Right lung (tissue), 5 donors: Measurements from ENCODE around the gene METTL13. TPM values are rescaled to one million over a fixed set of nuclear protein-coding genes. Genes with fewer than 3 reads are reported as not detected.
A peak's percentile ranks its signal among the peaks of the same experiment; 100 is the strongest.

Experiments used
- DNase-seq, 2 donors: peaks; one replicate each; pipeline ENCODE4 v3.0.0-alpha.2; 2013
- polyA plus RNA-seq, 5 donors: library from polyadenylated mRNA; unstranded; fragments of 120-200 nt; gene quantifications; one replicate each; pipeline versions ENCODE4 v1.2.1 to v1.2.3, GENCODE V29; 2013; ENCODE audit warnings: inconsistent platforms in 1 of 5, low replicate concordance in 1 of 5; ENCODE audit not compliant: insufficient read length in 5 of 5, insufficient read depth in 1 of 5

The METTL13 gene
- polyA plus RNA-seq, 5 donors: 32.8 to 37.4 (median 36.8) TPM

DNA sequence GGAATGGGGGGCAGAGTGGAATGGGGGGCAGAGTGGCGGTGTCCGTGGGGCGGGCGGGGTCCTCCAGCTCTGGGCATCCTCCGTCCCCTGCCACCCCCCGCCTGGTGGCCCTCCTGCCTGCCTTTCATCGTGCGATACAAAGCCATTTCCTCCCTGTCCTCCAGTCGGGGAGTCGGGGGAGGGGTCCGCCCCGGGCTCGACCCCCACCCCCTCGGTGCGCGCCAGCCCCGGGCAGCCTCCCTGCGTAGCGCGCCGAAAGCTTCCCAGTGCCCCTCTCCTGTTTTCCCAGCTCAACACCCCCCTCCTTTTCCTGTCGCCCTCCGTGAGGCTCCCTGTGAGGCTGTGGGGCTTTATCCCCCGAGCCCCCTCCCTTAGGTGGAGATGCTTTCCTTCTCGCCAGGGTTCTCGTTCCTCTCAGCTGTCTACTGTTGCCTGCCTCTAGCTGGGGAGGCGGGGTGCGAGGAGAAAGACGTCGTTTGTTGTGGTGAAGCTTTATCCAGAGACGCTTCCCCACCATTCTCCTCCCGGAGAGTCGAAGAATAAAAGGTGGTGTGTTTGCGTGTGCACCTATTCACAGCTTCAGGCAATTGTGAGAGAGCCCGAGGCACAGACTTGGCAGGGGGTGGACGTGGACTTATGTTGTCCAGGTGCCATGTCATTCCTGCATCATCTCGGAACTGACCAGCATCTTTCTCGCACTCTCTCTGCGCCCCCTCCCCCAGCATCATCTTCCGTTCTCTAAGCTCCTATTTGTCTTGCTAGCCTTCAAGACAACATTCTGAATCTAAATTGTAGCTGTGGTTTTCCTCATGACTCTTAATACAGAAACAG lies 60.7 kb downstream of the METTL13 start:
- peak; percentile 20 to 27 for DNase-seq

DNA sequence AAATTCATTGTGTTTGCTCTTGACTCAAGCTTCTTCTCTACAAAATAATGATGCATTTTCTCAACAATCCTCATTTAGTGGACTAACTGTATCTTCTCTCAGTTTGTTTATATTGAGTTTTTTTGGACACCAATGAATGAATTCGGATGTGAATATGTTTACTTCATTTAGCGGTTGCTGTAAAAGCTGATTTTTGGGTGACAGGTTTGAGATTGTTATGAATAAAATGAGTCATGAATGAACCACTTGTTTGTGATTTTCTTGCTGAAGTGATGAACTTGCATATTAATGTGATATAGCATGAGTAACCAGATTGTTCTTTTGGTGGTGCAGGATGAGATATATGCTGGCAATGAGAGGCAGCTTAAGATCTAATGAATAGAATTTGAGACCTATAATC lies 62.9 kb downstream of the METTL13 start:
- no peak for DNase-seq

DNA sequence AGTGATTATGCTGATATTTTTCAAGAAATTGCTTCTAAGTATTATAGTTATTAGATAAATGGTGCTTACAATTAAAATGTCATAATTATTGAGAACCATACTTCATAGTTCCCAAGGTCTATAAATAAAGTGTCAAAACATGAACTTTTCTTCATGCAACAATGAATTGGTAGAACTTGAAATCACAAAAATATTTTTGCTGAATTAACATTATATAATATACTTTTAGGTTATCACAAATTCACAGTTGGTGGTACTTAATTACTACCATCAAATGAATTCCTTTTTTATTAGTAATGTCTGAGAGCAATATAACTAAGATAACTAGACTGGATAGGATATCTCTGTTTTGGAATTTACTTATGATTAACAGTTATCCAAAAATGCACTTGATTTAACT lies 64.5 kb downstream of the METTL13 start:
- DNase-seq: no peak

Other genes with a start within 250 kb of the METTL13 start
- gene MYOCOS, start 159.4 kb upstream of the METTL13 start, polyA plus RNA-seq: under 1 TPM; 0.10 to 0.27 (median 0.15) TPM
- gene MYOC, start 129.0 kb upstream of the METTL13 start, polyA plus RNA-seq: 1 to 10 TPM; 2.8 to 7.6 (median 6.1) TPM
- gene VAMP4, start 39.6 kb upstream of the METTL13 start, polyA plus RNA-seq: 10 to 100 TPM; 13.5 to 22.4 (median 19.7) TPM
- 1 to 10 TPM; 4.1 to 6.9 (median 5.2) TPM for gene DNM3, start 59.8 kb downstream of the METTL13 start, polyA plus RNA-seq